ENCODE results near the gene TTLL8.

TTLL8 gene

GRCh38 chr22:50082961-50083461 lies 24.9 kb upstream of the TTLL8 start:
- DNase-seq (ENCODE audit: low spot score), result peak; percentile 19

DNA sequence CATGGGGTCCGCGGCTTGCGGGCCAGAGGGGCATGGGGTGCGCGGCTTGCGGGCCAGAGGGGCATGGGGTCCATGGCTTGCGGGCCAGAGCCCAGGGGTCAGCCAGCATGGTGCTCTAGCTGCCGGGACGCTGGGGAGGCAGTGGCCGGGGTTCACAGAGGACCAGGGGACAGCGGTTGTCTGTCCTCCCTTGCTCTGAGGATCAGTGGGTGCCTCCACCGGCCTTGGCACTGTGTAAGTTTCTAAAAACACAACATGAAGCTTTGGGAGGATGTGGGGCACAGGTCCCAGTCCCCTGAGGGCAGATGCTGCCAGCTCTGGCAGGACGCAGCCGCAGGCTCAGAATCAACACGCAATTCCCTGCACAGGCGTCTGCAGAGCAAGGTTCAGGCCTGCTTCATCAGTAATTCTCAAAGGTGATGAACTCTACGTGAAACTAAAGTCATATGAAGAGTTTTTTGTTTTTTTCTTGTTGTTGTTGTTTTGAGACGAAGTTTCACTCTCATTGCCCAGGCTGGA lies 24.2 kb upstream of the TTLL8 start:
- no peak for DNase-seq (ENCODE audit: low spot score)

- DNase-seq (ENCODE audit: low spot score), result peak; percentile 11
Measured at GRCh38 chr22:50081426-50082196, 23.5 kb upstream of the TTLL8 start.

GRCh38 chr22:50080077-50080465 lies 22.0 kb upstream of the TTLL8 start:
- DNase-seq (ENCODE audit: low spot score), result peak; percentile 7

- no peak for DNase-seq (ENCODE audit: low spot score)
Measured at GRCh38 chr22:50078761-50079160, 20.7 kb upstream of the TTLL8 start.

DNA sequence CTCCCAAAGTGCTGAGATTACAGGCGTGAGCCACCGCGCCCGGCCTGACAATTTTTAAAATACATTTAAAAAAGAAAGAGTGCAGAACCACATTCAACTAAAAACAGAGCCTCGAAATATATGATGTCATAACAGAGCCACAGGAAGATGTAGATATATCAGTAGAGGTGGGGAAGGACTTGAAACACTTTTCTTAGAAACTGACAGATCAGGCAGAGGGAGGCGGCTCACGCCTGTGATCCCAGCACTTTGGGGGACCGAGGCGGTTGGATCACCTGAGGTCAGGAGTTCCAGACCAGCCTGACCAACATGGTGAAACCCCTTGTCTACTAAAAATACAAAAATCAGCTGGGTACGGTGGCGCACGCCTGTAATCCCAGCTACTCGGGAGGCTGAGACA lies 20.1 kb upstream of the TTLL8 start:
- no peak for DNase-seq (ENCODE audit: low spot score)

- no peak for DNase-seq (ENCODE audit: low spot score)
Measured at GRCh38 chr22:50076646-50077535, 18.8 kb upstream of the TTLL8 start.

DNA sequence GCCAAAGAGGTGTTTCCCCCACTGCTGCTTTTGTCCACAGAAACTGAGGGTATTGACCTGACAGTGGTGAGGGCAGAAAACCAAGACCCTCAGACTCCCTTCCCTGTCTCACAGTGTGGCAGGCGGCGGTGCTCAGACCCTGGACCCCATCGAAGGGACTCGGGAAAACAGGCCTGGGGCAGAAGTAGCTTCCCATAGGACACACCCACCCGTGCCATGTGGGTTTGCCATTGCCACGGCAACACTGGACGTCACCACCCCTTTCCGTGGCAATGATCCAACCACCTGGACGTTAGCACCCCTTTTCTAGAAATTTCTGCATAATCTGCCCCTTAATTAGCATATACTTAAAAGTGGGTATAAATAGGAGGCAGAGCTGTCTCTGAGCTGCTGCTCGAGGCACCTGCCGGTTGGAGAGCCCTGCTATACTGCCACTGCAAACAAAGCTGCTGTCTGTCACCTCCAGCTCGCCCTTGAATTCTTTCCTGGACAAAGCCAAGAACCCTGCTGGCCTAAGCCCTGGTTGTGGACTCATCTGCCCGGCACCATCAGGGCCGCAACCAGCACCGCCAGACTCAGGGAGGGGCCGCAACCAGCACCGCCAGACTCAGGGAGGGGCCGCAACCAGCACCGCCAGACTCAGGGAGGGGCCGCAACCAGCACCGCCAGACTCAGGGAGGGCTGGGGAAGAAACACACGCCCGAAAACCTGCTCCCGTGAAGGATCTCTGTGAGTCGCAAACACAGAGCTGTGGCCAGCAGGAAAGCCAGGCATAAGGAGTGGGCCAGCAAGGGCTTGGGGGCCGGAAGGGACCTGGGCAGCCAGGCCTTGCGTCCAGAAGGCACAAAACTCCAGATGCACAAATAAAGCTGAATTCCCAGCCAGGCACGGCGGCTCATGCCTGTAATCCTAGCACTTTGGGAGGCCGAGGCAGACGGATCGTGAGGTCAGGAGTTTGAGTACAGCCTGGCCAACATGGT lies 16.7 kb upstream of the TTLL8 start:
- no peak for DNase-seq (ENCODE audit: low spot score)

DNA sequence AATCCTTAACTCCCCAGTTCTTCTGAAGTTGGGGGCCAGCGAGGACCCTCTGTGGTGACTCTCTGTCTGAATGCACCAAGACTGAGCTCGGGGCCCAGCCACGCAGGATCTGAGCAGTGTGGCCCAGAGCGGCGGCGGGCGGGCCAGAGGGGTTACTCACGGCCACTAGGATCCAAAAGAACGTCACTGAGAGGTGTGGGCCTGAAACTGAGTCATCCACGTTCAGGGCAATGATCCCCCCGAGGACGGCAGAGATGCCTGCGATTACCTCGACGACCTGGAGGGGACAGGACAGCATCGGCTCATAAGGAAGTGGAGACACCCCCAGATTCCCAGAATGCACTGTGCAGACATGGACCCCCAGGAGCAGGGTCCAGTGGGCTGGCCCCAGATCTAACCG lies 16.0 kb upstream of the TTLL8 start:
- no peak for DNase-seq (ENCODE audit: low spot score)

DNA sequence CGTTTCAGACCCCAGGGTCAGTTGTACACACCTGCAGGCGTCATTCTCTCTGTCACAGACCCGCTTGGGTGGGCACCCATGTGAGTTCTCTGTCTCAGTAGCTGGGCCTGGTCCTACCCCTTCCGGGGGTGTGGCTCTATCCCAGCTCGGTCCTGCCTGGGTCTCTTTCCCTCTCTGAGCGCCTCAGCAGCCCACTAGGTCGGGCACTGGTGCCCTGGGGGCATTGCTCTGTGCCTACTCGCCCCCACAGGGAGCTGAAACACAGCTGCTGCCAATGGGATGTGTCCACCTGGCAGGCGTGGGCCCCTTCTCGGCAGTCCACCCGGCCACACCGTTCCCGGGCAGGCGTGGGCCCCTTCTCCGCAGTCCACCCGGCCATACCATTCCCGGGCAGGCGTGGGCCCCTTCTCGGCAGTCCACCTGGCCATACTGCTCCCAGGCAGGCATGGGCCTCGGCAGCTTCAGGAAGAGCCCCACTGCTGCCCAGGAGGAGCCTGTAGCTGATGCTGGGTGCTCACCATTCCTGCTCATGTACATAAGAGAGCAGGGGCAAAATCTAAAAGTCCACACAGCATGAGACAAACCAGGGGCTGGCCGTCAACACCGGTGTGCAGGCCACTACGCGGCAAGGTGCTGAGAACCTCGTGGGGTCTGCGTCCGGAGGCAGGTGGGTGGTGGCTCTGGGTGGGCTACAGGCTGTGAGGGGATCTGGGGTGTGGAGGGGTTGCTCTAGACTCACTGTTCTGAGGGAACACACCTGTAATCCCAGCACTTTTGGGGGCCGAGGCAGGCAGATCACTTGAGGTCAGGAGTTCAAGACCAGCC lies 14.8 kb upstream of the TTLL8 start:
- DNase-seq (ENCODE audit: low spot score), result no peak

- DNase-seq (ENCODE audit: low spot score), result no peak
Measured at GRCh38 chr22:50072167-50072555, 14.1 kb upstream of the TTLL8 start.

- DNase-seq (ENCODE audit: low spot score), result no peak
Measured at GRCh38 chr22:50071432-50072166, 13.5 kb upstream of the TTLL8 start.

- no peak for DNase-seq (ENCODE audit: low spot score)
Measured at GRCh38 chr22:50070366-50070765, 12.3 kb upstream of the TTLL8 start.

GRCh38 chr22:50068096-50068495 lies 10.0 kb upstream of the TTLL8 start:
- DNase-seq (ENCODE audit: low spot score), result no peak

- no peak for DNase-seq (ENCODE audit: low spot score)
Measured at GRCh38 chr22:50067244-50067643, 9.1 kb upstream of the TTLL8 start.

DNA sequence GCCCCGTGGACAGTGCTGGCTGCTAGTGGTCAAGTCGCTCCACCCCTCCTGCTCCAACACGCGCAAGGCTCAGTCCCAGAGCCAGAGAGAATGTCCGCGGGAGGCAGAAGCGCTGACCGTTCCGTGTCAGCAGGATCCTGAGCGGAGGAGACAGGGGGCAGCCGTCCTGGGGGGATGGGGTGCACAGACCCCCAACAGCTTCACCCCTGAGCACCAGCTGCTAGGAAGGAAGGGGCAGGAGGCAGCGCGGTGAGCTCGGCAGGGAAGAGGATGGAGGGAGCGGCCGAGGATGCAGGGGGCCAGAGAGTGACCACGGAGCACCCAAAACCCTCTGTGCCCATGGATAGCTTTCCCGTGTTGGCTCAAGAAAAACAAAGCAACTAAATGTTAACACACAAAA lies 6.4 kb upstream of the TTLL8 start:
- DNase-seq (ENCODE audit: low spot score), result no peak

GRCh38 chr22:50063589-50064393 lies 5.7 kb upstream of the TTLL8 start:
- DNase-seq (ENCODE audit: low spot score), result no peak

GRCh38 chr22:50062509-50063135 lies 4.5 kb upstream of the TTLL8 start:
- no peak for DNase-seq (ENCODE audit: low spot score)
